Endodermal cell (in vitro differentiated cells): ENCODE measurements around the gene TAF1B. TPM values are rescaled to one million over a fixed set of nuclear protein-coding genes. Genes with fewer than 3 reads are reported as not detected.

Source experiments
- DNase-seq: peaks from one replicate; pipeline ENCODE4 v3.0.0-alpha.2; 2017
- H3K27ac ChIP-seq: 2 replicates; pipeline ENCODE4 v1.5.1; 2013; ENCODE audit warnings: mild to moderate bottlenecking, low read depth, low read length, moderate library complexity
- H3K27me3 ChIP-seq: 2 replicates; pipeline ENCODE4 v1.6.1; 2013; ENCODE audit warnings: mild to moderate bottlenecking, low read length, moderate library complexity; ENCODE audit not compliant: insufficient read depth, control insufficient read depth, poor library complexity, severe bottlenecking
- H3K36me3 ChIP-seq: 2 replicates; pipeline ENCODE4 v1.7.0; 2013; ENCODE audit warnings: mild to moderate bottlenecking, low read length, moderate library complexity; ENCODE audit not compliant: control insufficient read depth, insufficient read depth
- H3K4me1 ChIP-seq: one replicate; pipeline ENCODE4 v1.7.0; 2013; ENCODE audit warnings: low read length; ENCODE audit not compliant: control insufficient read depth, insufficient read depth
- H3K4me3 ChIP-seq: 2 replicates; pipeline ENCODE4 v1.5.1; 2013; ENCODE audit warnings: mild to moderate bottlenecking, low read length, moderate library complexity
- H3K9ac ChIP-seq: 2 replicates; pipeline ENCODE4 v1.6.1; 2013; ENCODE audit warnings: mild to moderate bottlenecking, low read length, moderate library complexity; ENCODE audit not compliant: poor library complexity, severe bottlenecking; ENCODE audit errors: extremely low read depth
- H3K9me3 ChIP-seq: 2 replicates; pipeline ENCODE4 v1.6.1; 2013; ENCODE audit warnings: mild to moderate bottlenecking, low read length, moderate library complexity; ENCODE audit not compliant: control insufficient read depth
- H3K27ac Mint-ChIP-seq: 2 replicates; pipeline ENCODE4 v1.8.0; 2020; ENCODE audit warnings: mixed read lengths
- H3K27me3 Mint-ChIP-seq: 2 replicates; pipeline ENCODE4 v1.8.0; 2021; ENCODE audit warnings: mild to moderate bottlenecking, mixed read lengths; ENCODE audit not compliant: insufficient read depth
- H3K36me3 Mint-ChIP-seq: 2 replicates; pipeline ENCODE4 v1.8.0; 2020; ENCODE audit warnings: low read depth, mixed read lengths
- H3K4me1 Mint-ChIP-seq: 2 replicates; pipeline ENCODE4 v1.8.0; 2020; ENCODE audit warnings: mixed read lengths
- H3K4me3 Mint-ChIP-seq: 2 replicates; pipeline ENCODE4 v1.8.0; 2020; ENCODE audit warnings: mild to moderate bottlenecking, moderate library complexity, mixed read lengths
- H3K9me3 Mint-ChIP-seq: 2 replicates; pipeline ENCODE4 v1.8.0; 2020; ENCODE audit warnings: mild to moderate bottlenecking, mixed read lengths
- CTCF ChIP-seq: fragments of 200-600 bp; sonication (generic); conservative IDR thresholded peaks from 2 replicates; pipeline ENCODE4 v1.5.0; 2021; ENCODE audit warnings: antibody characterized with exemption, mild to moderate bottlenecking
- WGBS, 2 experiments: methylation state at CpG; one replicate each; pipeline versions ENCODE4 v1.1.5 to v1.1.7; 2013; ENCODE audit warnings: missing lambda C conversion rate in 2 of 2, mixed read lengths in 1 of 2; ENCODE audit not compliant: insufficient coverage in 1 of 2, insufficient read length in 1 of 2; 5-methylcytosine and 5-hydroxymethylcytosine counted together
- total RNA-seq, 2 donors: library from RNA; stranded (reverse); fragmentation: NEBNext Ultra II Directional in 1 of 2; extraction: Animal tissue kit (Norgen Biotek cat#: 25700) in 1 of 2; gene quantifications; 2 replicates in 1 of 2; 3 replicates in 1 of 2; pipeline ENCODE4 v1.2.1, GENCODE V29; 2021

TAF1B gene
- total RNA-seq, 2 donors from 2014 or later: 36.2 to 41.9 TPM

- Histone ChIP-seq H3K4me3 (no peak overlapping the region), H3K27ac (no peak overlapping the region), H3K9ac (no peak overlapping the region), H3K36me3 (no peaks in the 10 kb centered on the region), H3K27me3 (no peaks in the 10 kb centered on the region), H3K4me1 (no peaks in the 10 kb centered on the region), H3K9me3 (no peaks in the 10 kb centered on the region)
- no peak for TF ChIP-seq CTCF
- H3K9me3 Mint-ChIP-seq: no peaks in the 10 kb centered on the region
- no peaks in the 10 kb centered on the region for H3K27me3 Mint-ChIP-seq
- H3K36me3 Mint-ChIP-seq: no peaks in the 10 kb centered on the region
- H3K4me3 Mint-ChIP-seq: no peak overlapping the region
- no peak overlapping the region for H3K27ac Mint-ChIP-seq
- WGBS, 2 experiments: 91 to 92% methylated on average over 8 to 15 of the region's 15 CpGs
- H3K4me1 Mint-ChIP-seq: no peaks in the 10 kb centered on the region
- DNase-seq: peak; percentile 35
Measured at GRCh38 chr2:9807056-9807455, 36.2 kb upstream of the TAF1B start.

- H3K27ac ChIP-seq: no peak overlapping the region
- no peak overlapping the region for H3K9ac ChIP-seq
- H3K4me1 ChIP-seq: no peaks in the 10 kb centered on the region
- no peaks in the 10 kb centered on the region for H3K9me3 Mint-ChIP-seq
- H3K4me3 Mint-ChIP-seq: no peak overlapping the region
- no peak overlapping the region for H3K4me3 ChIP-seq
- H3K27me3 Mint-ChIP-seq: no peaks in the 10 kb centered on the region
- no peaks in the 10 kb centered on the region for H3K27me3 ChIP-seq
- no peaks in the 10 kb centered on the region for H3K4me1 Mint-ChIP-seq
- H3K27ac Mint-ChIP-seq: no peak overlapping the region
- DNase-seq: peak; percentile 30
- no peaks in the 10 kb centered on the region for H3K9me3 ChIP-seq
- no peaks in the 10 kb centered on the region for H3K36me3 ChIP-seq
- no peaks in the 10 kb centered on the region for H3K36me3 Mint-ChIP-seq
- WGBS, 2 experiments: 87 to 97% methylated on average over 7 to 13 of the region's 13 CpGs
- no peak for TF ChIP-seq CTCF
Measured at GRCh38 chr2:9807555-9808305, 35.5 kb upstream of the TAF1B start.

- WGBS, 2 experiments: 92 to 94% methylated on average over 6 to 19 of the region's 19 CpGs
- no peaks in the 10 kb centered on the region for H3K27me3 ChIP-seq
- no peaks in the 10 kb centered on the region for H3K4me1 ChIP-seq
- H3K4me3 ChIP-seq: no peak overlapping the region
- Mint-ChIP-seq H3K9me3 (no peaks in the 10 kb centered on the region), H3K4me1 (no peaks in the 10 kb centered on the region), H3K4me3 (no peak overlapping the region), H3K27ac (no peak overlapping the region), H3K36me3 (no peaks in the 10 kb centered on the region), H3K27me3 (no peaks in the 10 kb centered on the region)
- no peak overlapping the region for H3K9ac ChIP-seq
- TF ChIP-seq CTCF: no peak
- no peak overlapping the region for H3K27ac ChIP-seq
- H3K9me3 ChIP-seq: no peaks in the 10 kb centered on the region
- DNase-seq: no peak
- no peaks in the 10 kb centered on the region for H3K36me3 ChIP-seq
Measured at GRCh38 chr2:9808334-9809063, 34.8 kb upstream of the TAF1B start.
